Stimulated activated CD4-positive, alpha-beta T cell treated with anti-CD3 and anti-CD28 coated beads, Interleukin-15, amount 100 ng/mL, for 1 hour (primary cell): ENCODE results near the gene CDC42EP2.
"Not testable (repeated sequence)": the region's sequence is repeated elsewhere in the genome, so short reads cannot be mapped to it uniquely, and the experiment has no call there.

ENCODE experiments used
- DNase-seq, 2 donors: peaks; one replicate each; pipeline ENCODE4 v3.0.0-alpha.2; 2020; ENCODE audit warnings: low read depth in 1 of 2, low spot score in 1 of 2

The CDC42EP2 gene

GRCh38 chr11:65317025-65317786, 2.5 kb downstream of the CDC42EP2 start:
- DNase-seq: no peak

GRCh38 chr11:65320386-65321075, 5.9 kb downstream of the CDC42EP2 start:
- no peak for DNase-seq

- DNase-seq: no peak
These were observed 6.4 kb downstream of the CDC42EP2 start for GRCh38 chr11:65321076-65321475.

- no peak for DNase-seq
These were observed 7.3 kb downstream of the CDC42EP2 start for GRCh38 chr11:65321828-65322485.

- no peak for DNase-seq
These were observed 9.1 kb downstream of the CDC42EP2 start for GRCh38 chr11:65323813-65324212.

GRCh38 chr11:65325435-65325834, 10.8 kb downstream of the CDC42EP2 start:
- DNase-seq: no peak

- DNase-seq: no peak
These were observed 12.4 kb downstream of the CDC42EP2 start for GRCh38 chr11:65327021-65327420.

GRCh38 chr11:65329478-65329877, 14.8 kb downstream of the CDC42EP2 start:
- DNase-seq: no peak

GRCh38 chr11:65329944-65330403, 15.3 kb downstream of the CDC42EP2 start:
- peak; percentile 36 to 61 for DNase-seq

GRCh38 chr11:65330544-65330943, 15.9 kb downstream of the CDC42EP2 start:
- DNase-seq: no peak

GRCh38 chr11:65332591-65332990, 17.9 kb downstream of the CDC42EP2 start:
- DNase-seq: not testable (repeated sequence)

GRCh38 chr11:65334696-65335295, 20.1 kb downstream of the CDC42EP2 start:
- no peak for DNase-seq

GRCh38 chr11:65338676-65339075, 24.0 kb downstream of the CDC42EP2 start:
- DNase-seq: no peak

GRCh38 chr11:65340226-65340625, 25.6 kb downstream of the CDC42EP2 start:
- no peak for DNase-seq

- no peak for DNase-seq
These were observed 27.2 kb downstream of the CDC42EP2 start for GRCh38 chr11:65341856-65342255.

- no peak for DNase-seq
These were observed 36.8 kb downstream of the CDC42EP2 start for GRCh38 chr11:65351511-65351910.

GRCh38 chr11:65352783-65353182, 38.1 kb downstream of the CDC42EP2 start:
- DNase-seq: no peak

- DNase-seq: no peak
These were observed 38.7 kb downstream of the CDC42EP2 start for GRCh38 chr11:65353376-65353775.

GRCh38 chr11:65353900-65354264, 39.2 kb downstream of the CDC42EP2 start:
- no peak for DNase-seq

- DNase-seq: peak; percentile 95 to 96
These were observed 39.8 kb downstream of the CDC42EP2 start, which contains the start of gene TIGD3 for GRCh38 chr11:65354265-65355012. Gene TIGD3 (plus strand): TSS chr11:65354751. CDS start chr11:65355809, 1,058 bp downstream.
